ENCODE measurements around the gene SYNE4.
"Not testable (repeated sequence)": the region's sequence is repeated elsewhere in the genome, so short reads cannot be mapped to it uniquely, and the experiment has no call there.

The SYNE4 gene

GRCh38 chr19:36046443-36047050 is 37.9 kb upstream of the SYNE4 start:
- H3K4me2 ChIP-seq, result no peak overlapping the region
- H3K9ac ChIP-seq, result no peak overlapping the region
- no peak for TF ChIP-seq Cebpa-rat (IDR thresholded peaks at IDR 0.05)
- peaks cover 0 to 11% (median 4%) of the 10 kb centered on the region in 11 experiments; a peak in 6 of 22 replicates for H3K36me3 ChIP-seq
- H3K27me3 ChIP-seq, result no peaks in the 10 kb centered on the region
- no peaks in the 10 kb centered on the region for H4K20me1 ChIP-seq
- H3K9me3 ChIP-seq (replicated peaks in 1 of 11), result no peaks in the 10 kb centered on the region
- no peak overlapping the region for H3K4me3 ChIP-seq
- H3K27ac ChIP-seq, result no peak overlapping the region
- peaks cover 0 to 7% (median 0%) of the 10 kb centered on the region in 10 experiments; a peak in 1 of 20 replicates for H3K4me1 ChIP-seq

GRCh38 chr19:36043952-36044351 is 35.3 kb upstream of the SYNE4 start:
- Histone ChIP-seq H3K36me3 (peaks cover 0 to 22% (median 12%) of the 10 kb centered on the region in 11 experiments; a peak in 10 of 22 replicates), H3K27me3 (no peaks in the 10 kb centered on the region)
- TF ChIP-seq Cebpa-rat (IDR thresholded peaks at IDR 0.05), result no peak

GRCh38 chr19:36041831-36042230 is 33.2 kb upstream of the SYNE4 start:
- no peaks in the 10 kb centered on the region for H3K9me3 ChIP-seq (replicated peaks in 1 of 11)
- no peak overlapping the region for H3K4me3 ChIP-seq
- 0 out of 22 replicates have a peak overlapping the region, but pooled peaks of 1 of the 11 experiments have one; percentile 23 for H3K4me2 ChIP-seq
- H3K27ac ChIP-seq, result no peak overlapping the region
- H4K20me1 ChIP-seq, result 0 out of 22 replicates have a peak, but pooled peaks cover 0 to 5% (median 0%) of the 10 kb centered on the region in 11 experiments
- H3K4me1 ChIP-seq, result peaks cover 2 to 23% (median 15%) of the 10 kb centered on the region in 10 experiments; a peak in 19 of 20 replicates
- H3K9ac ChIP-seq, result no peak overlapping the region
- peaks cover 0 to 36% (median 14%) of the 10 kb centered on the region in 11 experiments; a peak in 10 of 22 replicates for H3K36me3 ChIP-seq
- no peak for TF ChIP-seq Cebpa-rat (IDR thresholded peaks at IDR 0.05)
- H3K27me3 ChIP-seq, result no peaks in the 10 kb centered on the region

More at GRCh38 chr19:36043952-36044351, 35.3 kb upstream of the SYNE4 start:
- peaks cover 0 to 13% (median 0%) of the 10 kb centered on the region in 10 experiments; a peak in 2 of 20 replicates for H3K4me1 ChIP-seq
- no peak overlapping the region for H3K4me3 ChIP-seq
- H3K9me3 ChIP-seq (replicated peaks in 1 of 11), result no peaks in the 10 kb centered on the region
- H3K9ac ChIP-seq, result peak overlapping the region in 1 of 11 experiments; percentile 17; a peak in 1 of 22 replicates
- no peak overlapping the region for H3K27ac ChIP-seq
- H3K4me2 ChIP-seq, result no peak overlapping the region
- 0 out of 22 replicates have a peak, but pooled peaks cover 0 to 5% (median 0%) of the 10 kb centered on the region in 11 experiments for H4K20me1 ChIP-seq

GRCh38 chr19:36041092-36041491 is 32.5 kb upstream of the SYNE4 start:
- Histone ChIP-seq H3K4me1 (peaks cover 9 to 28% (median 18%) of the 10 kb centered on the region in 10 experiments; a peak in 19 of 20 replicates), H3K36me3 (peaks cover 0 to 34% (median 14%) of the 10 kb centered on the region in 11 experiments; a peak in 10 of 22 replicates)
- not testable (repeated sequence) for H3K4me2 ChIP-seq; H3K9me3 ChIP-seq (replicated peaks in 1 of 11); H3K4me3 ChIP-seq; H4K20me1 ChIP-seq; H3K9ac ChIP-seq; H3K27ac ChIP-seq; H3K27me3 ChIP-seq
- peak in 9 of 11 experiments; percentile 41 to 89 (median 66); a peak in 13 of 22 replicates for TF ChIP-seq Cebpa-rat (IDR thresholded peaks at IDR 0.05)

GRCh38 chr19:36040495-36040894 is 31.9 kb upstream of the SYNE4 start:
- Histone ChIP-seq H3K27ac (no peak overlapping the region), H3K36me3 (peaks cover 0 to 28% (median 12%) of the 10 kb centered on the region in 11 experiments; a peak in 10 of 22 replicates), H3K4me3 (no peak overlapping the region)

GRCh38 chr19:36032251-36033104 is 23.9 kb upstream of the SYNE4 start, which contains the start of gene CLIP3:
Gene CLIP3 (minus strand): TSS chr19:36032873. CDS start chr19:36032357, 516 bp downstream.
- TF ChIP-seq Cebpa-rat (IDR thresholded peaks at IDR 0.05), result no peak
- Histone ChIP-seq H3K9me3 (replicated peaks in 1 of 11) (no peaks in the 10 kb centered on the region), H3K36me3 (peaks cover 0 to 12% (median 5%) of the 10 kb centered on the region in 11 experiments; a peak in 8 of 22 replicates), H3K4me1 (peaks cover 9 to 28% (median 15%) of the 10 kb centered on the region in 10 experiments; a peak in 19 of 20 replicates), H3K9ac (peak within 1 kb of the TSS in 10 of 11 experiments; percentile 28 to 68 (median 47); a peak in 14 of 22 replicates), H4K20me1 (no peaks in the 10 kb centered on the region), H3K27ac (no peak within 1 kb of the TSS), H3K4me2 (peak within 1 kb of the TSS; percentile 41 to 68 (median 61)), H3K4me3 (peak within 1 kb of the TSS; percentile 31 to 66 (median 56)), H3K27me3 (no peaks in the 10 kb centered on the region)

More at GRCh38 chr19:36040495-36040894, 31.9 kb upstream of the SYNE4 start:
- no peak for TF ChIP-seq Cebpa-rat (IDR thresholded peaks at IDR 0.05)
- H4K20me1 ChIP-seq, result 0 out of 22 replicates have a peak, but pooled peaks cover 0 to 5% (median 0%) of the 10 kb centered on the region in 11 experiments
- H3K27me3 ChIP-seq, result no peaks in the 10 kb centered on the region
- H3K4me1 ChIP-seq, result peaks cover 9 to 28% (median 18%) of the 10 kb centered on the region in 10 experiments; a peak in 19 of 20 replicates
- no peaks in the 10 kb centered on the region for H3K9me3 ChIP-seq (replicated peaks in 1 of 11)
- no peak overlapping the region for H3K9ac ChIP-seq
- no peak overlapping the region for H3K4me2 ChIP-seq

GRCh38 chr19:36031308-36031707 is 22.7 kb upstream of the SYNE4 start:
- Histone ChIP-seq H4K20me1 (no peaks in the 10 kb centered on the region), H3K27ac (no peak overlapping the region), H3K9me3 (replicated peaks in 1 of 11) (no peaks in the 10 kb centered on the region), H3K4me3 (no peak overlapping the region), H3K4me2 (no peak overlapping the region), H3K4me1 (peaks cover 0 to 16% (median 6%) of the 10 kb centered on the region in 10 experiments; a peak in 12 of 20 replicates), H3K36me3 (peaks cover 0 to 24% (median 8%) of the 10 kb centered on the region in 11 experiments; a peak in 11 of 22 replicates), H3K9ac (no peak overlapping the region; a peak in 1 of 22 replicates), H3K27me3 (no peaks in the 10 kb centered on the region)
- TF ChIP-seq Cebpa-rat (IDR thresholded peaks at IDR 0.05), result no peak

- TF ChIP-seq Cebpa-rat (IDR thresholded peaks at IDR 0.05), result no peak
- Histone ChIP-seq H3K27ac (no peak overlapping the region), H3K9ac (no peak overlapping the region)
Observed at GRCh38 chr19:36030264-36031148, 21.9 kb upstream of the SYNE4 start.

More at GRCh38 chr19:36030264-36031148, 21.9 kb upstream of the SYNE4 start:
- Histone ChIP-seq H4K20me1 (no peaks in the 10 kb centered on the region; a peak in 2 of 22 replicates), H3K27me3 (no peaks in the 10 kb centered on the region), H3K4me3 (no peak overlapping the region), H3K36me3 (peaks cover 0 to 25% (median 8%) of the 10 kb centered on the region in 11 experiments; a peak in 11 of 22 replicates), H3K9me3 (replicated peaks in 1 of 11) (no peaks in the 10 kb centered on the region), H3K4me2 (no peak overlapping the region), H3K4me1 (peaks cover 0 to 12% (median 5%) of the 10 kb centered on the region in 10 experiments; a peak in 9 of 20 replicates)
